KG1 (cell line): ENCODE results near the gene SUN3.

Source experiments
- DNase-seq: peaks from one replicate; lab custom pipeline; 2025; lab: John Stamatoyannopoulos, UW

Gene SUN3

DNA sequence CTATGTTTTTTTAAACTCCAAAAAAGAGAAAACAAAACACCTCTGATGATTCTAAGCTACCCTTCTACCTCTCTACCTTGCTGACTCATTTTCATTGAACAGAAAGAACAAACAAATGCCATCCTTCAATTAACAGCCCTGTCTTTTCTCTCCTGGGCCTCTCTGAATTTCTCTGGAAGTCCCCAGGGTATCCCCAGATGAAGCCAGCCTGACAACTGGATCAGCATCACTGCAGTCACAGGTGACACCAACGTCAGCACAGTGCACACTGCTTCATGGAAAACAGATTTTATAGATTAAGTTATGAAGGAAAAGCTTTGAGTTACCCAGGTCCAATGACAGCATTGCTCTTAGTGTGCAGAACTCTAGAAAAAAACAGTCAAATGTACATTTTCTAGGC lies 55.2 kb downstream of the SUN3 start:
- DNase-seq, result no peak

DNA sequence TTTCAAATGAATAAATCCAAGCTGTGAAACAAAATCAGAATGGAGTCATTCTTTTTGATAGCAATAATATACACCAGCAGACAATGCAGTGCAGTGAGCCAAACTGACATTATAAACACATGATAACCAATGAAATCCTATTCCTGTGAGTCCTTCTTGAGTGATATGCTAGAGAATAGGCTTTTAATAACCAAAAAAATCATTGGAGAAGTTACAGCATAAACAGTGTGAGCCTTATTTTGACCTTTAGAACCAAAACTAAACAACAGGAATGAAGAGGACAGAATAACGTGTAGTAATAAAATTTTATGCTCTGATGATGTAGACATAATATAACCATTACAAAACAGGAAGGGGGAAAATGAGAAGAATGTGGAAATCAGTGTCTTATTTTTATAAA lies 58.1 kb downstream of the SUN3 start:
- DNase-seq, result no peak

DNA sequence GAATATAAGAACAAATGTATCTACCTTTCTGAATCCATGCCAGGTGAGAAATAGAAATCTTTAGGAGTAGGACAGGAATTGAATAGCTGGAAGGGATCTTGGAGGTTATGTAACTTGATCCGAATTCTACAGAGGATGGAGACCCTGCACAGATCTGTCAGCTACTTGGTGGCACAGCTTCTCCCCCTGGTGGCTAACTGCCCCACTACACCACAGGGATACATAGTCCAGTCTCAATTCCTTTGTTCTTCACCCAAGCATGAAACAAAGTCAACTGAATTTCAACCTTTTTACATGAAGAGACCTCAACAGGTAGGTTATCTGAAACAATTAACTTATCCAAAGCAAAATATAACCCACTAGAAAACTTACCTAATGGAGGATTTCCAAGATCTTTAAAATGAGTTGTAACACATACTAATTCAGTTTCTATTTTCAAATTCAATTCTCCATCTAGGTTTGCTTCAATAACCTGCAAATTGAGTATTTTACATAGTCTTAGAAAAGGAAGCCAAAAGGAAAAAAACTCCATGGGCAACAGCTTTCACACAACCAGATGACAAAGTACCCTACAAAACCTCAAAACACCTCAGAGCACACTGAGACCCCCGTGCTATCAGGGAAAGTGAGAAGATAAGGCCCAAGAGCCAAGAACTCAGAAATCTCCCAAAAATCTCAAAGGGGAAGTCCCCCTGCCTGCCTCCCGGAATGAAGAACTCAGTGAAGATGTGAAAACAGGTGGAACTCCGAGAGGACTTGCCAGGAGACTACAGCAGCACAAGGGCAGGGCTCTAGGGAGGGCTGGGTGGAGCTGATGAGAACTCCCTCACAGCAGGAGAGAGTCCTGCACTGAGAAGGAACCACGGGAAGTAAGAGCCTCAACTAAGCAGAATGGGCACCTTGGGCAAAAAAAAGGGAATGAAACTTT lies 59.8 kb downstream of the SUN3 start:
- DNase-seq, result peak; percentile 3

DNA sequence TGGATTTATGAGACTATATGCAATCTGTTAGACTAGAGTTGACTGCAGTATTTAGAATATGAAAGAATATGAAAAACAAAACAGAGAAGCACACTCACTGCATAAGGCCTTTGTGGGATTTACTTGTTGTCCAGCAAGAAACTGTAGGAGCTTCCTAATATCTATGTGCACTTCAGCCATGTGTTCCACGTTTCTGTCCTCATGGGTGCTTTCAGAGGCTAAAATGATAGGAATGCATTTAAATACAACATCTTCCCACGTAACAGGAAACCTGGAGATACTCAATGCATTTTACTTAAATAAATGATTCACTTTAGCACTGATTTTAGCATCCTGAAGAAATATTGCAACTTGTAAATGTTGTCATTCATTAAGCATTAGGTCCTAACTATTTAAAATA lies 61.2 kb downstream of the SUN3 start:
- no peak for DNase-seq

DNA sequence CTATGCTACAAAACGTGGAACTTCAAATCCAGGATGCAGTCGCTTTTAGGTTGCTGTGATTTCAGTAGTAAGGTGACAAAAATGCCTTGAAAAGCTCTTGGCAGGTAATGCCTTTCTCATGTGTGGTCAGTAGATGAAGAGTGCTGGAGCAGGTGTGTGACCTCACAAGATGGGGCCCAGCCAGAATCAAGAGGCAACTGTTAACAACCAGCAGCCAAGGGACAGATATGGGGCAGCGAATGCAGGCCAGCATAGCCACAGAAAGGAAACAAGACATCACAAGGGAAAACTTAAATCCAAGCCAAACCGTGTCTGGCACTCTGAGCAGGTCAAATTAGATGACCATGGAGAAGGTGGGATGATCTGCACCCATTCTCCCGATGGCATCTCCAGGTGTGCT lies 61.8 kb downstream of the SUN3 start:
- DNase-seq, result no peak

DNA sequence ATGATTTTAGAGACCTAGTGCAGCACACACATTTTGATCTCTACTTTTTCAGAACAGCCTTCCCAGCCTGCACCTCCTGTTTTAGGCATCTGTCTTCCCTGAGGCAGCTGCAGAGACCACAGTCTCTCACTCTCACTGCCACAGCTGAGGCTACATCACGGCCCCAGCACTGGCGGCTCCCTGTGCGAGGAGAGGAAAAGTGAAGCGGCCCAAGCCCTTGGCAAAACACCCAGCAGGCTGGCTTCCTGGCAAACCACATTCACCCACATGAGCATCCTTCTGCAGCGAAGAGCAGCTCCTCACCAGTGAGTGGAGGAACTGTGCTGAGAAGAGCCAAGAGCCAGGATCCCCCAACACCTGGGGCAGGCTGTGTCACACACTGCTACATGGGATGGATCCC lies 63.5 kb downstream of the SUN3 start:
- no peak for DNase-seq

DNA sequence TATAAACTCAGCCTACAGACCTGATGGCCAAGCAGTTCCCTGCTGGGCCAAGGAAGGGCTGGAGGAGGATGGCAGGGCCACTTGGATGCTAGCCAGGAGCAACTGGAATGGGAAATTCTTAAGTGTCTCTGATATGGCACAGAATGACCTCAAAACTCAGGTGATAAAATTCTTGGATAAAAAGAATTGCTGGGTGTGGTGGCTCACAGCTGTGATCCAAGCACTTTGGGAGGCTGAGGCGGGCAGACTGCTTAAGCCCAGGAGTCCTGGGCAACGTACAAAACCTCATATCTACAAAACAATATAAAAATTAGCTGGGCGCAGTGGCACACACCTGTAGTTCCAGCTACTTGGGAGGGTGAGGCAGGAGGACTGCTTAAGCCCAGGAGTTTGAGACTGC lies 66.6 kb downstream of the SUN3 start:
- no peak for DNase-seq

DNA sequence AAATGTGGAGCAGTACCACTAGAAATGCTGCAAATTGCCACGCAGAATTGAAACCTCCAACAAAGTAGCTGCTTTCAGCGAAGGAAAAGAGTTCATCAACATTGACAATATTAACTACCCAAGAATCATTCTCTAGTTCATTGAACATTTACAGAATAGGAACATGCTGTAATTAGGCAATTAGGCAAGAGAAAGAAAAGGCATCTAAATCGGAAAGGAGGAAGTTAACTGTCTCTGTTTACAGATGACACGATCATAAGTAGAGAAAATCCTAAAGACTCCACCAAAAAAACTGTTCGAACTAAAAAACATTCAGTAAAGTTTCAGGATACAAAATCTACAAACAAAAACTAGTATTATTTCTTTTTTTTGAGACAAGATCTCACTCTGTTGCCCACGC lies 71.8 kb downstream of the SUN3 start:
- DNase-seq, result no peak

DNA sequence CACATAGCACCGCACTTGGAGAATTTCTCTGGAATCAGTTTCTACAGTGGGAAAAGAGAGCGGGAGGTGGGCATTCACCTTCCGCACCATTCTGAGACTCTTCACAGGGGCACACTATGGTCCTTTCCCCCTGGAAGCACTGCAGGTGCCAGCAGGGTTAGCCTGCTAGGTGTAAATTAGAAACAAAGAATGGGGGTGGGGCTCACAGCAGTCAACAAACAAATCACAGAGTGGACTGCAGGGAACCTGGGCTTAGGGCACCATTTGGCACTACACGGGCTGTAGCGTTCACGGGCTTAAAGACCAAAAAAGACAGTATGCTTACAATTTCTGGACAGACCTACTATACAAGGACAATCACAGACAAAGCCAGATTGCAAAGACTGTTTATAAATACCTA lies 72.7 kb downstream of the SUN3 start:
- DNase-seq, result no peak

DNA sequence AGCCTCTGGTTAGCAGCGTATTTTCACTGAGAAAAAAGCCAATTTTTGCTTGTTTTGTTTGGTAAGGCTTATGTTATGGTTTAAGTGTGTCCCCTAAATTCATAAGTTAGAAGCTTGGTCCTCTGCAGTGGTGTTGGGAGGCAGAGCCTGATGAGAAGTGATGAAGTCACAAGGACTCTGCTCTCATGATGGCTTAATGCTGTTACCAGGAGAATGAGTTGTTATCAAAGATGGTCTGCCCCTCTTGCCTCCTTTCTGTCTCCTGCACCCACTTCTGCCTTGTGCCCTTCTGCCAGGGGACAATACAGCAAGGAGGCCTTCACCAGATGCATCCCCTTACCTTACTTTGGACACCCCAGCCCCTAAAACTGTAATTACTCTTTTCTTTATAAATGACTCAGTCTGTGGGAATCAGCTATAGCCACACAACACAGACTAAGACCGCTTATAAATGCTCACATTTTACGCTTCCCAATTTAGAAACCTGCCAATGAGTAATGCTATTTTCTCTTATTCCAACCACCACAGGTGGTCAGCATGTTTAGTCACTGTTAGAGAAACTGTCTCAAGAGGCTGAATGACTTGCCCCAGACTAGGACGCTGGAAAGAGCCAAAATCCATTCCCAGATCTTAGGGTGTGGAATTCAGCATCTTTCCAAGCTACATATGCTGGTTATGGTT lies 74.5 kb downstream of the SUN3 start:
- no peak for DNase-seq

DNA sequence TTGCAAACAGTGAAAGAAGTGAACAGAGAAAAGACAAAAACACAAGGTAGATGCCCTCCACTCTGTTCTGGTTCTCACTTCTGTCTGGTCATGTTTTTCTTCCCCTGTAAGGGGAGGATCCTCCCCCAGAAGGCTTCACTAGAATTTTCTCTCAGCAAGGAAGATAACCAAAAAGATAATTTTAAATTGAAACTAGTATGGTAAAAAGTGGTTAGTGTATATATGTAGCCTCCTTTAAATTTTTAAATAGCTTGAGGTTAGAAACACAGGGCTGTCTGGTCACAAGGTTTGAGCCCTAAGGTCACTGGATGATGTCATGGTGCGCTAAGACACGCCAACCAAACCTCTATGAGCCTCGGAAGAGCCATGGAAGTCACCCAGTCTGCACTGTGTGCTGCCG lies 75.1 kb downstream of the SUN3 start:
- no peak for DNase-seq

DNA sequence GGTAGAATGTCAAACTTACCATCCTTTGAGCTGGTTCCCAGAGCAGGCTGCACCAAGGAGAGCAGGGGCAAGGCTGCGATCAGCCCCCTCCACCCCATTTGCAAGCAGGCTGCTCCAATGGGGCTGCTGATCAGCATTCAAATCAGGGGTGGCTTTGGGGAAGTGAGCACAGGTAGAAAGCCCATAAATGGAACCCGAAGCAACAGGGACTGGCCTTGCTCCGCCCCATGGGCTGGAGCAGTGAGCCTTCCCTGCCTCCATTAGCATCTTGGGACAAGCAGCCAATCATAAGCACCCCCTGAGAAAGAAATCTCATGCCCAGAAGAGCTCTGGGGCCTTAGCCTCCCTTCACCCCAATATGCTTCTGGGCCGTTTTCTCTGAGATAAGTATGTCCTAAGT lies 76.7 kb downstream of the SUN3 start:
- DNase-seq, result no peak

DNA sequence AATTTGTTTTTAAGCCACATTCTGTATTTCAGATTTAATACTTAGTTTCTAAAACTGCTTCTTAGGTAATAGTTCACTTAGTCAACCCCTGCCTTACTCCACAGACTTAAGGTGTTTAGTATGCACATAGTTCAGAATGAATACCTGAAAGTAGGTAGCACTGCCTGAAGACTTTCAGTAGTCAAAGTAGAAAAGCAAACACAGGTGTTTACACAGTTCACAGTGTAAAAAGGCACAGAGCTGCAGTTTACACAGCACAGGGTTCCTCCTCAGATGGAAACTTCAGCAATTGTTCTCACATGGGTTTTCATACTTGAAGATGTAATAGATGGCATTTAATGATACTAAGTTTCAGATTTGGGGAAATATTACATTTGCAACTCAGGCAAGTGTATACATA lies 77.5 kb downstream of the SUN3 start:
- DNase-seq, result no peak

DNA sequence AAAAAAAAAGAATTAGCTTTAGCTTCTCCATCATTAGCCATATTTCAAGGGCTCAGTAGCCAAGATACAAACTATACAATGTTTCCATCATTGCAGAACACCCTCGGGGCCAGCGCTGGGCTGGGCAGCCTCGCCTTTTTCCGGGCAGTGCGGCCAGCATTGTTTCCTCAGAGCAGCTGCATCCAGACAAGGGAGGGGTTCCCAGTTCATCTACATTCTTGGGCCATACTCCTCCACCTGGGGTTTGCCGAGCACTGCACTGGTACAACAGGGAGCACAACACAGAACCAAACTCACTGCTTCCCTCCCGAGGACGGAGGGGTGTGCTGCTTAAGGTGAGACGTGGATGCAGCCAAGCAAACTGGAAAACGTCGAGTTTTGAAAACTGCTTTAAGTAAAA lies 78.2 kb downstream of the SUN3 start:
- DNase-seq, result no peak

DNA sequence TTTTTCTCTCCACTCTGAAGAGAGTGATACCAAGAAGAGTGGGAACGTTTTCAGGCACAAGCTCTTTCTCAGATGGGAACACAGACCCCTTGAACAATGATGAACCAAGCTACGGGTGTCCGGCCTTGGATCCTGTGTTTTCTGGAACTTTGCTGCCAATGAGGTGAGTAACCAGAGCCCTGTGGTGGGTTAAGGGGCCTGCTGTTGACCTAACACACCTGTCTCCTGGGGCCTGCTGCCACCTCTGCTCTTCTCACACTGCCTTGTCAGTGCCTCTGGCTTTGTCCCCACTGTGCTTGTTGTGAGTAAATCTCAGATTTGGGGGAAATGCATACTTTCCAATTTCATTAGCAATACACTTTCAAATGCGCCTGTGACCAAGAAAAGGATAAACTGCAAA lies 79.2 kb downstream of the SUN3 start:
- DNase-seq, result no peak

DNA sequence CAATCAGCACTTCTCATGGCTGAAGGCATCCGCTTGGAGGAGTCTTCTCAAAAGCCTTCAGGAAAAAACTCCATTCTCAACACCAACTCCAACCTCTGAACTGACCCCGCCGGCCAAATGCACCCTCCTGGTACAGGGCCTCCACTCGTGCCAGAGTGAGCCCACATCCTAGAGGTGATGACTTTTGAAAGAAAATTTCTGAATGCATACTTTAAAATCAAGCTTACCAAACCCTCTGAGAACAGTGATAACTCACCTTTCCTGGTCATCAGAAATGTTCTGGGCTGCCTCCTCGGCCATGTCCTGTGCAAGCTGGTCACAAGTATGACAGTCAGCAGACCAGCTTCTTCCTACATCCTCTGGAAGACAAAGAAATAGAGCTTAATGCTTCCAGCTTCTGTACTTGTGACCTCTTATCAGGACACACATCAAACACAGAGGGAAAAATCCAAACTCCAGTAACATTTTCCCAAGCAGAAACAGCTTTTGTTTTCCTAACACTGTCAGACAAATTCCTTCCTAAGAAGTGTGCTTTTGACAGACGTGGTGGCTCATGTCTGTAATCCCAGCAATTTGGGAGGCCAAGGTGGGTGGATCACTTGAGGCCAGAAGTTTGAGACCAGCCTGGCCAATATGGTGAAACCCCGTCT lies 80.6 kb downstream of the SUN3 start, which contains the start of gene PKD1L1:
Gene PKD1L1, minus strand, starts transcription at position 326 of the 650 bp plus-strand sequence. Its CDS starts 26 bp downstream, at position 300.
- no peak for DNase-seq

DNA sequence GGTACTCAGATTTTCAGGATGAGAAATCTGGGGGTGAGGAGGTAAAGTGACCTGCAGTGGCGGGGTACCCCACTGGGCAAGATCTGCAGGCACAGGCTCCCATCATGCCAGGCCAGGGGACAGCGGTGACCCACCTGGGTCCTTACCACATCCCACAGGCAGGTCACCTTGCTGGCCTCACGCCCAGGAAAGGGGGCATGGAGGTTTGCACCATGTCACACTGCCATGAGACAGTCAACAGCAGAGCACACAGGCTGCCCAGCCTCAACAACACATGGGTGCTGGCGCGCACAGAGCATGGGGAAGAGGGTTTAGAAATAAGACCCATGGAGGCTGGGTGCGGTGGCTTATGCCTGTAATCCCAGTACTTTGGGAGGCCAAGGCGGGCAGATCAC lies 81.6 kb downstream of the SUN3 start:
- DNase-seq, result no peak

DNA sequence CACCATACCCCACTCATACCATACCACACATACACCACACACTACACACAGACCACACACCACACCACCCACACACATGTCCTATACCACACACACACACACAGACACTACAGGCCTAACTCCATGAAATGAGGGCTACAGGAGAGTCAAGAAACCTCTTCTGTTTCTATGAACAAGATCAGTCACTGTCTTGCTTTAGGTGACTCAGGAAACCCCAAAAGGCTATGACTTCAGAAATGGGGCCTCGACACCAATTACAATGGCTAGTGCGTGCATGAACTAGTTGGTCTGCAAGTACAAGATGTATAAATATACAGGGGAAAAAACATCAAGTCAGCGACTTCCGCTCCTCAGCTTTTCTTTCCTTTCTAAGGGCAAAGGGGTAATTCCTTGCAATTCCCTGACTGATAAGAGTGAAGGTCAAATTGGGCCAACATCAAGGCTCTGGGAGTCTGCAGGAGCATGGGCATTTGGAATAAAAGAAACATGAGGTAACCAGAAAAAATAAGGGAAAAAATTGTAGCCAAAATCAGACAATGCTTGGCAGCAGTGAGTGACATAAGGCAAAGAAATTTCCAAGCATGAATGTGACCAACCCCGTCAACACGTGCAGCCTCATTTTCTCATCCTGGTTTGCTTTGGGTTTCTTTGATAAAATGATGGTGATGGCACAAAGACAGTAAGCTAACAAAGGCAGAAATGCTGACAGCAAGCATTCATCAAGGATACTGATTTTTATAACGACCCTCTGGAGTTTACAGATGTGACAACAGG lies 82.1 kb downstream of the SUN3 start:
- no peak for DNase-seq

DNA sequence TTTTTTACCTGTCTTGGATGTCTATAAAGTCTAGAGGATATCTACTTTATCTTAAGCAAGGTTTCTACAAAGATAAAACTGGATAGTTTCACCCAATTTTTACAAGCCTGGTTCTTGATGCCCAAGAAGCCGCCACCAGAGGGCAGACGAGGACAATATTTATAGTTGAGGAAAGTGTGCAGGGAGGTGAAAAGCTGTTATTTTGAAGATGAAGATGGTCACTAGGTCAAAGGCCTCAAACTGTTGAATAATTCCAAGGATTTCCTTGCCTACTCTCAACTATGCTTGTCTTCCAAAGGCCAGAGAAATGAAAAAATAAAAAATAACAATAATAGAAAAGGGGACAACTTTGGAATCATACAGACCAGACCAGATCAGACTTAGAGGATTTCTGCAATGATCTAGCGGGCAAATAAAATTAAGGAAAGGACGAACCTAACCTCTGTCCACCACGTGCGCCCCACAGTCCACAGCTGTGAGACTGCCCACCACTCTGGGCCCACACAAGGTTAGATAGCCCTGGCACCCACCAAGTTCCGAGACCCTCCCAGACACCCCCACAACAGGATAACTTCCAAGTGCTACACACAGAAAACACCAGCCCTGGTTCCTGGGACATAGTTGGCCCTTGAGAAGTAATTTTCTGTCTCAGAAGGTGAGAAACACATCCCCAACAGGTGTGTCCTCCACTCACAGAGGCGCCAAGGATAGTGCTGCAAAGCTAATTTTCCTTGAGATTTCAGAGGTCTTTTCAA lies 83.5 kb downstream of the SUN3 start:
- peak; percentile 31 for DNase-seq

DNA sequence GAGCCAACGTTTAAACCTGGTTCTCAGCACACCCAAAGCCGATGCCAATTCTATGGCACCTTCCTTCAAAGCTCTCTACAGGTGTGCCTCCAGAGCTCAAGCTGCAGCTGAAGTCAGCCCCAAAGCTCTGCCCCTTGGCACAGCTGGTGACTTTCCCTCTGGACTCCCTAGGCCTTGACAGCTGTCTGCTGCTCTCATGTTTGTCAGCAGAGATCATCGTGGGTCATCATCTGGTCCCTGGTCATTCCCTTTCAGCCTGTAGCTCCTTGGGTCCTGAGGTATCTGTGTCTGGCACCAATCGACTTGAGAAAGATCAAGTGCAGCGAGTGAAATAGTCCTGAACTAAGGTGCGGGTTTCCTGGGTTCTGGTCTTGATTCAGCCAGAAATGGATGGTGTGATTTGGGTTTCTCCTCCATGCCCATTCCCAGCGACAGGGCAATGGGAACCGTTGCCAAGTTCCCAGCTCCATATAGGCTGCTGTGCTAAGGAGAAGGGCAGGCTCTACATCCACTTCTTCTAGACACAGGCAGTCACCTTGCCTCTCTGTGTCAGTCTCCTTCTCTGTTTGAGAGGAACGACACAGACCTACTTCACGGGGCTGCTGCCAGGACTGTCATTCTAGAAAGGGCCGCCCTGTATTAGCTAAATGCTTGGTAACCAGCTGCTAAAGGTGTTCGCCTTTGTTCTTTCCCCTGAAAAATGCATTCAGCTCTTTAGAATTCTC lies 84.2 kb downstream of the SUN3 start:
- DNase-seq, result no peak
